ENCODE results near the gene SHC2.

GRCh38 chr19:418761-419671 lies 41.8 kb downstream of the SHC2 start:
- TF ChIP-seq CTCF (IDR thresholded peaks at IDR 0.05; ENCODE audit: insufficient read depth, low read depth, low read length) = no peak
- TF ChIP-seq EZH2 (IDR thresholded peaks at IDR 0.05; ENCODE audit: insufficient read depth, low read length) = no peak
